Measurements from ENCODE around the gene COQ8A. TPM values are rescaled to one million over a fixed set of nuclear protein-coding genes. Genes with fewer than 3 reads are reported as not detected.

The COQ8A gene
- polyA plus RNA-seq, 1 of the 3 experiments (the other 2 are of a cell fraction): 11.8 TPM

GRCh38 chr1:227033880-227034279 lies 93.8 kb downstream of the COQ8A start:
- H2AFZ ChIP-seq (ENCODE audit: low read depth): no peak overlapping the region
- 97% methylated on average over 2 of the region's 2 CpGs for WGBS (ENCODE audit: low lambda C conversion rate)
- POLR2A ChIA-PET: no interaction called here
- CTCF ChIA-PET: no interaction called here
- H3K27me3 ChIP-seq (ENCODE audit: insufficient read depth): no peaks in the 10 kb centered on the region
- H4K20me1 ChIP-seq (ENCODE audit: insufficient read depth): no peaks in the 10 kb centered on the region
- no peak overlapping the region for H3K4me3 ChIP-seq (ENCODE audit: low read depth in 2 of 2, low read length in 1 of 2)
- H3K36me3 ChIP-seq (replicated peaks in 1 of 2; ENCODE audit: control insufficient read depth in 1 of 2, insufficient read depth in 2 of 2, low read length in 1 of 2): peaks cover 74 to 81% of the 10 kb centered on the region in 2 experiments
- TF ChIP-seq GABPA (IDR thresholded peaks at IDR 0.05; ENCODE audit: low read depth): no peak
- TF ChIP-seq FOXJ3 (CRISPR knock-in tag; IDR thresholded peaks at IDR 0.05): no peak
- no peak for TF ChIP-seq RXRA (IDR thresholded peaks at IDR 0.05; ENCODE audit: borderline replicate concordance, low read depth)
- no peak for TF ChIP-seq RCOR1 (IDR thresholded peaks at IDR 0.05; ENCODE audit: low read length)
- no peak for TF ChIP-seq TAF1 (IDR thresholded peaks at IDR 0.05; ENCODE audit: borderline replicate concordance, low read depth, low read length)
- TF ChIP-seq JUND (IDR thresholded peaks at IDR 0.05): no peak
- TF ChIP-seq RAD21 (IDR thresholded peaks at IDR 0.05; ENCODE audit: low read length): no peak
- no peak for TF ChIP-seq ELF1 (IDR thresholded peaks at IDR 0.05)
- no peak for TF ChIP-seq SMC3 (IDR thresholded peaks at IDR 0.05; ENCODE audit: low read depth, low read length)
- TF ChIP-seq USF2 (IDR thresholded peaks at IDR 0.05; ENCODE audit: borderline replicate concordance, low read depth, low read length): no peak
- no peak for TF ChIP-seq TEAD4 (IDR thresholded peaks at IDR 0.05; ENCODE audit: borderline replicate concordance, insufficient read depth)
- no peak for TF ChIP-seq MAX (IDR thresholded peaks at IDR 0.05; ENCODE audit: low read depth)
- no peak for TF ChIP-seq MXI1 (IDR thresholded peaks at IDR 0.05; ENCODE audit: low read depth, low read length)
- no peak for TF ChIP-seq ZBTB33 (IDR thresholded peaks at IDR 0.05; ENCODE audit: borderline replicate concordance, low read depth)
- no peak for TF ChIP-seq PBX3 (IDR thresholded peaks at IDR 0.05)
- no peak for TF ChIP-seq POLR2AphosphoS5 (IDR thresholded peaks at IDR 0.05; ENCODE audit: low read depth, low read length)
- no peak for TF ChIP-seq NRF1 (IDR thresholded peaks at IDR 0.05; ENCODE audit: low read depth, low read length)
- H3K4me1 ChIP-seq (ENCODE audit: control insufficient read depth in 1 of 2, insufficient read depth in 2 of 2, low read depth in 1 of 2, low read length in 1 of 2): no peaks in the 10 kb centered on the region
- no peak overlapping the region for H3K4me2 ChIP-seq
- DNase-seq: no peak
- no peaks in the 10 kb centered on the region for H3K79me2 ChIP-seq (ENCODE audit: insufficient read depth)
- H3K9me3 ChIP-seq: no peaks in the 10 kb centered on the region
- H3K9me2 ChIP-seq: no peaks in the 10 kb centered on the region
- no peak overlapping the region for H3K27ac ChIP-seq (ENCODE audit: low read depth in 2 of 2, low read length in 1 of 2)
- H3F3A ChIP-seq (replicated peaks; ENCODE audit: insufficient read depth): peaks cover 5% of the 10 kb centered on the region
- H3K9ac ChIP-seq: no peak overlapping the region
